SK-N-SH (cell line): ENCODE data around the gene CCDC185. TPM values are rescaled to one million over a fixed set of nuclear protein-coding genes. Genes with fewer than 3 reads are reported as not detected.

ENCODE experiments used
- CTCF ChIA-PET: fragments of 300-600, 350-600 bp; formaldehyde crosslinking; extraction: SDS; loops from one replicate; lab custom pipeline; 2021; lab: Yijun Ruan, JAX
- POLR2A ChIA-PET: fragments of 350-600 bp; sonication (Branson Sonifier 250); formaldehyde crosslinking; extraction: SDS; loops from one replicate; lab custom pipeline; 2020; ENCODE audit warnings: antibody characterized with exemption, inconsistent platforms; lab: Yijun Ruan, JAX
- DNase-seq: peaks from one replicate; pipeline ENCODE4 v3.0.0; 2012
- H2AFZ ChIP-seq: fragments of 200-600 bp; sonication (generic); 2 replicates; pipeline ENCODE4 v1.8.1; 2016; ENCODE audit warnings: antibody characterized with exemption, mild to moderate bottlenecking, low read depth
- H3F3A ChIP-seq: fragments of 200-600 bp; sonication (generic); replicated peaks from 2 replicates; pipeline ENCODE3; 2016; ENCODE audit warnings: antibody characterized with exemption, mild to moderate bottlenecking; ENCODE audit not compliant: insufficient read depth
- H3K27ac ChIP-seq, 2 experiments: fragments of 200-500 bp in 1 of 2; fragments of 200-600 bp in 1 of 2; sonication (Bioruptor generic) in 1 of 2; sonication (generic), shearing (Covaris generic) in 1 of 2; 2 replicates each; pipeline versions ENCODE4 v1.5.1 to v1.6.1; 2014 to 2016; ENCODE audit warnings: low read depth in 2 of 2, inconsistent platforms in 1 of 2, low read length in 1 of 2, mild to moderate bottlenecking in 1 of 2, mixed read lengths in 1 of 2
- H3K27me3 ChIP-seq: fragments of 200-600 bp; sonication (generic), shearing (Covaris generic); 2 replicates; pipeline ENCODE4 v1.6.1; 2016; ENCODE audit warnings: mixed run types; ENCODE audit not compliant: insufficient read depth
- H3K36me3 ChIP-seq, 2 experiments: fragments of 200-500 bp in 1 of 2; fragments of 200-600 bp in 1 of 2; sonication (Bioruptor generic) in 1 of 2; sonication (generic) in 1 of 2; replicated peaks in 1 of 2; 2 replicates each; pipeline versions ENCODE3 to v1.5.1; 2014 to 2016; ENCODE audit warnings: low read length in 1 of 2, mild to moderate bottlenecking in 1 of 2; ENCODE audit not compliant: insufficient read depth in 2 of 2, control insufficient read depth in 1 of 2
- H3K4me1 ChIP-seq, 2 experiments: fragments of 200-500 bp in 1 of 2; fragments of 200-600 bp in 1 of 2; sonication (Bioruptor generic) in 1 of 2; sonication (generic), shearing (Covaris generic) in 1 of 2; 2 replicates each; pipeline versions ENCODE4 v1.5.1 to v1.6.1; 2014 to 2016; ENCODE audit warnings: low read depth in 1 of 2, low read length in 1 of 2, mixed run types in 1 of 2; ENCODE audit not compliant: insufficient read depth in 2 of 2, control insufficient read depth in 1 of 2
- H3K4me2 ChIP-seq: fragments of 200-600 bp; sonication (generic), shearing (Covaris generic); 2 replicates; pipeline ENCODE4 v1.6.1; 2017; ENCODE audit warnings: mixed run types
- H3K4me3 ChIP-seq, 2 experiments: fragments of 200-500 bp in 1 of 2; fragments of 200-600 bp in 1 of 2; sonication (Bioruptor generic) in 1 of 2; sonication (generic), shearing (Covaris generic) in 1 of 2; 2 replicates each; pipeline versions ENCODE4 v1.5.1 to v1.8.1; 2014 to 2016; ENCODE audit warnings: low read depth in 2 of 2, inconsistent platforms in 1 of 2, low read length in 1 of 2, mild to moderate bottlenecking in 1 of 2, mixed read lengths in 1 of 2, moderate library complexity in 1 of 2
- H3K79me2 ChIP-seq: fragments of 200-600 bp; sonication (generic); 2 replicates; pipeline ENCODE4 v1.8.1; 2017; ENCODE audit warnings: mild to moderate bottlenecking; ENCODE audit not compliant: insufficient read depth
- H3K9ac ChIP-seq: fragments of 200-600 bp; sonication (generic); 2 replicates; pipeline ENCODE4 v1.6.1; 2017; ENCODE audit warnings: mixed run types
- H3K9me2 ChIP-seq: fragments of 200-600 bp; sonication (generic); 2 replicates; pipeline ENCODE4 v1.6.1; 2017; ENCODE audit warnings: mixed run types
- H3K9me3 ChIP-seq: fragments of 200-600 bp; sonication (generic); 2 replicates; pipeline ENCODE4 v1.6.1; 2017; ENCODE audit warnings: mixed run types, mild to moderate bottlenecking, moderate library complexity
- H4K20me1 ChIP-seq: fragments of 200-600 bp; sonication (generic); 2 replicates; pipeline ENCODE4 v1.6.1; 2017; ENCODE audit warnings: mild to moderate bottlenecking, mixed run types; ENCODE audit not compliant: insufficient read depth
- CHD2 ChIP-seq: fragments of 150-350 bp; IDR thresholded peaks from 2 replicates; pipeline ENCODE4 v1.6.1; 2018; ENCODE audit warnings: low read length; ENCODE audit not compliant: partially characterized antibody
- EP300 ChIP-seq, 2 experiments: IDR thresholded peaks; 2 replicates each; pipeline versions ENCODE4 v1.4.0 to v1.6.1; 2012; ENCODE audit warnings: borderline replicate concordance in 1 of 2, low read depth in 1 of 2, low read length in 1 of 2
- EZH2phosphoT487 ChIP-seq: fragments of 200-600 bp; sonication (generic); IDR thresholded peaks from 2 replicates; pipeline ENCODE4 v1.6.1; 2017; ENCODE audit warnings: low read depth, mixed run types, mild to moderate bottlenecking, antibody characterized with exemption, moderate library complexity, borderline replicate concordance
- FOSL2 ChIP-seq: IDR thresholded peaks from 2 replicates; pipeline ENCODE4 v1.4.0; 2012; ENCODE audit warnings: low read depth, mild to moderate bottlenecking, moderate library complexity, borderline replicate concordance
- FOXJ3 ChIP-seq: sonication (generic); formaldehyde crosslinking; IDR thresholded peaks from 2 replicates; pipeline ENCODE4 v1.5.1; 2020; ENCODE audit warnings: mild to moderate bottlenecking, missing genetic modification reagents
- GABPA ChIP-seq: IDR thresholded peaks from 2 replicates; pipeline ENCODE4 v1.4.0; 2012; ENCODE audit warnings: low read depth, mild to moderate bottlenecking
- JUND ChIP-seq: IDR thresholded peaks from 2 replicates; pipeline ENCODE4 v1.4.0; 2012
- MEF2A ChIP-seq: IDR thresholded peaks from 2 replicates; pipeline ENCODE4 v1.4.0; 2012; ENCODE audit warnings: low read depth, borderline replicate concordance
- MXI1 ChIP-seq: IDR thresholded peaks from 2 replicates; pipeline ENCODE4 v1.6.1; 2012; ENCODE audit warnings: mild to moderate bottlenecking, low read depth, low read length, improper control_type of control experiment
- NFIC ChIP-seq: IDR thresholded peaks from 2 replicates; pipeline ENCODE4 v1.4.0; 2012; ENCODE audit warnings: borderline replicate concordance
- POLR2AphosphoS5 ChIP-seq: IDR thresholded peaks from 2 replicates; pipeline ENCODE4 v1.6.1; 2012; ENCODE audit warnings: low read depth, low read length
- RFX5 ChIP-seq: IDR thresholded peaks from 2 replicates; pipeline ENCODE4 v1.6.1; 2012; ENCODE audit warnings: mild to moderate bottlenecking, improper control_type of control experiment, low read length
- RXRA ChIP-seq: IDR thresholded peaks from 2 replicates; pipeline ENCODE4 v1.4.0; 2012; ENCODE audit warnings: low read depth, mild to moderate bottlenecking, borderline replicate concordance
- SIN3A ChIP-seq: IDR thresholded peaks from 2 replicates; pipeline ENCODE4 v1.6.1; 2012; ENCODE audit warnings: low read depth, mild to moderate bottlenecking, low read length, moderate library complexity, borderline replicate concordance
- SMC3 ChIP-seq: IDR thresholded peaks from 2 replicates; pipeline ENCODE4 v1.6.1; 2012; ENCODE audit warnings: low read depth, low read length, improper control_type of control experiment
- USF1 ChIP-seq: IDR thresholded peaks from 2 replicates; pipeline ENCODE4 v1.4.0; 2012; ENCODE audit warnings: low read depth, borderline replicate concordance
- YY1 ChIP-seq: IDR thresholded peaks from 2 replicates; pipeline ENCODE4 v1.4.0; 2012; ENCODE audit warnings: low read depth, mild to moderate bottlenecking
- WGBS: methylation state at CpG from one replicate; pipeline ENCODE4 v1.1.6; 2017; ENCODE audit warnings: low lambda C conversion rate; 5-methylcytosine and 5-hydroxymethylcytosine counted together
- polyA plus RNA-seq, 3 experiments: library from polyadenylated mRNA; depleted of rRNA; stranded (reverse); fragments of >200 nt; gene quantifications; 2 replicates each; pipeline ENCODE4 v1.2.3, GENCODE V29; 2012
- TF ChIP-seq, protein P1 (sequence below): IDR thresholded peaks from 2 replicates; pipeline ENCODE4 v1.4.0; 2012; ENCODE audit warnings: low read depth, borderline replicate concordance

Gene CCDC185
- polyA plus RNA-seq, 1 of the 3 experiments (the other 2 are of a cell fraction) = not detected

DNA sequence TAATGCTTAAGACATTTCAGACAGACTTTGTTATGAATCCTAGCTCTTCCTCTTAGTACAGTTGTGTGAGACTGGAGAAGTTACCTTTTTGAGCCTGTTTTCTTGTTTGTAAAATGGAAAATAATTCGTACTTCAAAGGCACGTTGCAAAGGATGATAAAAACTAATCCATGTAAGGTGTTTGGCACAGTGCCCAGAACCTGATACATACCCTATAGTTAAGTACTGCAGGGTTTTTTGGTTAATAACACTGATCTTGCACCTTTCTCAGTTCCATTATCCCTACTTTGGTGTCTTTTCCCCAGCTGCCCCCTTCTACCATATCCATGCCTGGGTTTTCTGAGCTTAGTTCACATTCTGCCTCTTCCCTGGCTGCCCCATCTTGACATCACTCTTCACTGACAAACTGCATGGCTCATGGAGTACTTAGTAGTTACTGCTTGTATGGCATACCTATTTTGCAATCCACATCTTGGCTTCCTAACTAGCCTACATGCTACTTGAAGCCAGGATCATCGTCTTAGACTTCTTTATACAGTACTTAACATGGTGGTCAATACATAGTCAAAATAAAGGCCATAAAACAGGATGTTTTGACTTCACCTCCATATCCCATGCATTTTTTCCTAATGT lies 10.1 kb downstream of the CCDC185 start:
- Histone ChIP-seq H2AFZ (no peak overlapping the region), H3K9ac (no peak overlapping the region), H3K27me3 (no peaks in the 10 kb centered on the region), H3K4me2 (no peak overlapping the region), H3K36me3 (no peaks in the 10 kb centered on the region), H4K20me1 (no peaks in the 10 kb centered on the region), H3K4me1 (no peaks in the 10 kb centered on the region), H3K9me3 (no peaks in the 10 kb centered on the region), H3K79me2 (no peaks in the 10 kb centered on the region), H3K4me3 (no peak overlapping the region), H3K27ac (no peak overlapping the region), H3K9me2 (no peaks in the 10 kb centered on the region), H3F3A (no peaks in the 10 kb centered on the region)
- ChIA-PET CTCF (no interaction called here), POLR2A (no interaction called here)
- WGBS = 44% methylated on average over 3 of the region's 3 CpGs
- TF ChIP-seq MXI1 = no peak
- TF ChIP-seq EP300 (IDR thresholded peaks at IDR 0.05; ENCODE audit: borderline replicate concordance in 1 of 2, low read depth in 1 of 2, low read length in 1 of 2) = no peak
- no peak for TF ChIP-seq MEF2A
- TF ChIP-seq CHD2 = no peak
- no peak for TF ChIP-seq POLR2AphosphoS5
- TF ChIP-seq YY1 = no peak
- TF ChIP-seq RFX5 = no peak
- TF ChIP-seq JUND = no peak
- TF ChIP-seq SIN3A = no peak
- DNase-seq = no peak

- H2AFZ ChIP-seq = no peak overlapping the region
- WGBS = 48% methylated on average over 3 of the region's 3 CpGs
- H3K36me3 ChIP-seq = no peaks in the 10 kb centered on the region
- no peaks in the 10 kb centered on the region for H3K9me2 ChIP-seq
- no peak overlapping the region for H3K4me3 ChIP-seq
- H3F3A ChIP-seq = no peaks in the 10 kb centered on the region
- TF ChIP-seq JUND (no peak), MXI1 (no peak), FOXJ3 (no peak), SMC3 (no peak), RXRA (no peak), USF1 (no peak), EZH2phosphoT487 (no peak), GABPA (no peak), MEF2A (no peak), NFIC (no peak), FOSL2 (no peak)
- TF ChIP-seq, protein P1, sequence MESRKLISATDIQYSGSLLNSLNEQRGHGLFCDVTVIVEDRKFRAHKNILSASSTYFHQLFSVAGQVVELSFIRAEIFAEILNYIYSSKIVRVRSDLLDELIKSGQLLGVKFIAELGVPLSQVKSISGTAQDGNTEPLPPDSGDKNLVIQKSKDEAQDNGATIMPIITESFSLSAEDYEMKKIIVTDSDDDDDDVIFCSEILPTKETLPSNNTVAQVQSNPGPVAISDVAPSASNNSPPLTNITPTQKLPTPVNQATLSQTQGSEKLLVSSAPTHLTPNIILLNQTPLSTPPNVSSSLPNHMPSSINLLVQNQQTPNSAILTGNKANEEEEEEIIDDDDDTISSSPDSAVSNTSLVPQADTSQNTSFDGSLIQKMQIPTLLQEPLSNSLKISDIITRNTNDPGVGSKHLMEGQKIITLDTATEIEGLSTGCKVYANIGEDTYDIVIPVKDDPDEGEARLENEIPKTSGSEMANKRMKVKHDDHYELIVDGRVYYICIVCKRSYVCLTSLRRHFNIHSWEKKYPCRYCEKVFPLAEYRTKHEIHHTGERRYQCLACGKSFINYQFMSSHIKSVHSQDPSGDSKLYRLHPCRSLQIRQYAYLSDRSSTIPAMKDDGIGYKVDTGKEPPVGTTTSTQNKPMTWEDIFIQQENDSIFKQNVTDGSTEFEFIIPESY = no peak
- no peaks in the 10 kb centered on the region for H4K20me1 ChIP-seq
- H3K4me2 ChIP-seq = no peak overlapping the region
- H3K9me3 ChIP-seq = no peaks in the 10 kb centered on the region
- POLR2A ChIA-PET = no interaction called here
- H3K27me3 ChIP-seq = no peaks in the 10 kb centered on the region
- CTCF ChIA-PET = no interaction called here
- no peaks in the 10 kb centered on the region for H3K79me2 ChIP-seq
- no peak for DNase-seq
- no peak overlapping the region for H3K27ac ChIP-seq
- H3K4me1 ChIP-seq = no peaks in the 10 kb centered on the region
- H3K9ac ChIP-seq = no peak overlapping the region
These were observed 12.3 kb downstream of the CCDC185 start for GRCh38 chr1:223405507-223405906.
